ENCODE measurements around the gene MAP2. TPM values are rescaled to one million over a fixed set of nuclear protein-coding genes. Genes with fewer than 3 reads are reported as not detected.
A peak's percentile ranks its signal among the peaks of the same experiment; 100 is the strongest.

The MAP2 gene
- total RNA-seq, 1 donor from 2014 or later: not detected

- no peaks in the 10 kb centered on the region for H3K27me3 Mint-ChIP-seq (ENCODE audit: insufficient read depth)
- H3K36me3 Mint-ChIP-seq (ENCODE audit: low read depth): no peaks in the 10 kb centered on the region
- H3K4me1 Mint-ChIP-seq (ENCODE audit: low read depth): no peaks in the 10 kb centered on the region
- H3K9me3 Mint-ChIP-seq: no peaks in the 10 kb centered on the region
- DNase-seq (ENCODE audit: low spot score): no peak
- intact Hi-C loops (cut with micrococcal nuclease): no loop called here
- no peak overlapping the region for H3K27ac Mint-ChIP-seq
- H3K4me3 Mint-ChIP-seq: no peak overlapping the region
Observed at GRCh38 chr2:209499069-209499468, 75.2 kb downstream of the MAP2 start.

GRCh38 chr2:209501579-209501978, 77.7 kb downstream of the MAP2 start:
- H3K27ac Mint-ChIP-seq: no peak overlapping the region
- intact Hi-C loops (cut with micrococcal nuclease): no loop called here
- H3K4me1 Mint-ChIP-seq (ENCODE audit: low read depth): no peaks in the 10 kb centered on the region
- no peak overlapping the region for H3K4me3 Mint-ChIP-seq
- H3K36me3 Mint-ChIP-seq (ENCODE audit: low read depth): no peaks in the 10 kb centered on the region
- no peaks in the 10 kb centered on the region for H3K9me3 Mint-ChIP-seq
- no peaks in the 10 kb centered on the region for H3K27me3 Mint-ChIP-seq (ENCODE audit: insufficient read depth)
- DNase-seq (ENCODE audit: low spot score): no peak

- no peak overlapping the region for H3K4me3 Mint-ChIP-seq
- no peaks in the 10 kb centered on the region for H3K9me3 Mint-ChIP-seq
- DNase-seq (ENCODE audit: low spot score): no peak
- no peaks in the 10 kb centered on the region for H3K4me1 Mint-ChIP-seq (ENCODE audit: low read depth)
- intact Hi-C loops (cut with micrococcal nuclease): no loop called here
- peaks cover 1% of the 10 kb centered on the region for H3K27me3 Mint-ChIP-seq (ENCODE audit: insufficient read depth)
- H3K27ac Mint-ChIP-seq: no peak overlapping the region
- no peaks in the 10 kb centered on the region for H3K36me3 Mint-ChIP-seq (ENCODE audit: low read depth)
Observed at GRCh38 chr2:209505410-209505809, 81.6 kb downstream of the MAP2 start.

GRCh38 chr2:209508255-209508654, 84.4 kb downstream of the MAP2 start:
- no peak overlapping the region for H3K27ac Mint-ChIP-seq
- no peaks in the 10 kb centered on the region for H3K4me1 Mint-ChIP-seq (ENCODE audit: low read depth)
- H3K4me3 Mint-ChIP-seq: no peak overlapping the region
- intact Hi-C loops (cut with micrococcal nuclease): no loop called here
- H3K36me3 Mint-ChIP-seq (ENCODE audit: low read depth): no peaks in the 10 kb centered on the region
- DNase-seq (ENCODE audit: low spot score): no peak
- H3K9me3 Mint-ChIP-seq: no peaks in the 10 kb centered on the region
- H3K27me3 Mint-ChIP-seq (ENCODE audit: insufficient read depth): peaks cover 1% of the 10 kb centered on the region

- DNase-seq (ENCODE audit: low spot score): no peak
- H3K27me3 Mint-ChIP-seq (ENCODE audit: insufficient read depth): peaks cover 1% of the 10 kb centered on the region
- no peak overlapping the region for H3K4me3 Mint-ChIP-seq
- intact Hi-C loops (cut with micrococcal nuclease): no loop called here
- H3K9me3 Mint-ChIP-seq: no peaks in the 10 kb centered on the region
- no peak overlapping the region for H3K27ac Mint-ChIP-seq
- no peaks in the 10 kb centered on the region for H3K4me1 Mint-ChIP-seq (ENCODE audit: low read depth)
- no peaks in the 10 kb centered on the region for H3K36me3 Mint-ChIP-seq (ENCODE audit: low read depth)
Observed at GRCh38 chr2:209511637-209512036, 87.8 kb downstream of the MAP2 start.

- no peak for DNase-seq (ENCODE audit: low spot score)
- H3K4me1 Mint-ChIP-seq (ENCODE audit: low read depth): no peaks in the 10 kb centered on the region
- H3K9me3 Mint-ChIP-seq: no peaks in the 10 kb centered on the region
- H3K36me3 Mint-ChIP-seq (ENCODE audit: low read depth): no peaks in the 10 kb centered on the region
- H3K4me3 Mint-ChIP-seq: no peak overlapping the region
- intact Hi-C loops (cut with micrococcal nuclease): no loop called here
- H3K27ac Mint-ChIP-seq: no peak overlapping the region
- no peaks in the 10 kb centered on the region for H3K27me3 Mint-ChIP-seq (ENCODE audit: insufficient read depth)
Observed at GRCh38 chr2:209512971-209513370, 89.1 kb downstream of the MAP2 start.

- H3K27ac Mint-ChIP-seq: no peak overlapping the region
- H3K9me3 Mint-ChIP-seq: no peaks in the 10 kb centered on the region
- H3K4me1 Mint-ChIP-seq (ENCODE audit: low read depth): no peaks in the 10 kb centered on the region
- no peaks in the 10 kb centered on the region for H3K36me3 Mint-ChIP-seq (ENCODE audit: low read depth)
- H3K4me3 Mint-ChIP-seq: no peak overlapping the region
- DNase-seq (ENCODE audit: low spot score): no peak
- H3K27me3 Mint-ChIP-seq (ENCODE audit: insufficient read depth): no peaks in the 10 kb centered on the region
- intact Hi-C loops (cut with micrococcal nuclease): no loop called here
Observed at GRCh38 chr2:209517436-209517835, 93.6 kb downstream of the MAP2 start.

GRCh38 chr2:209519271-209519670, 95.4 kb downstream of the MAP2 start:
- no peak overlapping the region for H3K4me3 Mint-ChIP-seq
- intact Hi-C loops (cut with micrococcal nuclease): no loop called here
- H3K27ac Mint-ChIP-seq: no peak overlapping the region
- no peaks in the 10 kb centered on the region for H3K27me3 Mint-ChIP-seq (ENCODE audit: insufficient read depth)
- no peak for DNase-seq (ENCODE audit: low spot score)
- no peaks in the 10 kb centered on the region for H3K4me1 Mint-ChIP-seq (ENCODE audit: low read depth)
- H3K36me3 Mint-ChIP-seq (ENCODE audit: low read depth): no peaks in the 10 kb centered on the region
- H3K9me3 Mint-ChIP-seq: no peaks in the 10 kb centered on the region

- no peak for DNase-seq (ENCODE audit: low spot score)
- intact Hi-C loops (cut with micrococcal nuclease): no loop called here
- Mint-ChIP-seq H3K4me3 (no peak overlapping the region), H3K27ac (no peak overlapping the region), H3K27me3 (ENCODE audit: insufficient read depth) (no peaks in the 10 kb centered on the region), H3K9me3 (no peaks in the 10 kb centered on the region), H3K36me3 (ENCODE audit: low read depth) (no peaks in the 10 kb centered on the region), H3K4me1 (ENCODE audit: low read depth) (no peaks in the 10 kb centered on the region)
Observed at GRCh38 chr2:209519906-209520305, 96.1 kb downstream of the MAP2 start.

GRCh38 chr2:209523041-209523740, 99.3 kb downstream of the MAP2 start:
- no peak overlapping the region for H3K4me3 Mint-ChIP-seq

GRCh38 chr2:209523867-209524266, 100.0 kb downstream of the MAP2 start:
- Mint-ChIP-seq H3K36me3 (ENCODE audit: low read depth) (no peaks in the 10 kb centered on the region), H3K27ac (no peak overlapping the region), H3K27me3 (ENCODE audit: insufficient read depth) (no peaks in the 10 kb centered on the region), H3K4me1 (ENCODE audit: low read depth) (peaks cover 15% of the 10 kb centered on the region), H3K9me3 (no peaks in the 10 kb centered on the region), H3K4me3 (no peak overlapping the region)
- no peak for DNase-seq (ENCODE audit: low spot score)
- intact Hi-C loops (cut with micrococcal nuclease): no loop called here

More at GRCh38 chr2:209523041-209523740, 99.3 kb downstream of the MAP2 start:
- H3K27ac Mint-ChIP-seq: no peak overlapping the region
- H3K4me1 Mint-ChIP-seq (ENCODE audit: low read depth): peaks cover 15% of the 10 kb centered on the region
- H3K27me3 Mint-ChIP-seq (ENCODE audit: insufficient read depth): no peaks in the 10 kb centered on the region
- H3K9me3 Mint-ChIP-seq: no peaks in the 10 kb centered on the region
- intact Hi-C loops (cut with micrococcal nuclease): no loop called here
- H3K36me3 Mint-ChIP-seq (ENCODE audit: low read depth): no peaks in the 10 kb centered on the region
- no peak for DNase-seq (ENCODE audit: low spot score)

- H3K27ac Mint-ChIP-seq: no peak overlapping the region
- H3K9me3 Mint-ChIP-seq: no peaks in the 10 kb centered on the region
- H3K4me1 Mint-ChIP-seq (ENCODE audit: low read depth): peaks cover 15% of the 10 kb centered on the region
- H3K36me3 Mint-ChIP-seq (ENCODE audit: low read depth): no peaks in the 10 kb centered on the region
- H3K27me3 Mint-ChIP-seq (ENCODE audit: insufficient read depth): no peaks in the 10 kb centered on the region
- no peak for DNase-seq (ENCODE audit: low spot score)
- intact Hi-C loops (cut with micrococcal nuclease): no loop called here
- H3K4me3 Mint-ChIP-seq: no peak overlapping the region
Observed at GRCh38 chr2:209525331-209525730, 101.5 kb downstream of the MAP2 start.

GRCh38 chr2:209525834-209526281, 102.0 kb downstream of the MAP2 start:
- no peaks in the 10 kb centered on the region for H3K9me3 Mint-ChIP-seq
- H3K27ac Mint-ChIP-seq: peak overlapping the region; percentile 61
- no peaks in the 10 kb centered on the region for H3K36me3 Mint-ChIP-seq (ENCODE audit: low read depth)
- intact Hi-C loops (cut with micrococcal nuclease): no loop called here
- DNase-seq (ENCODE audit: low spot score): no peak
- H3K4me1 Mint-ChIP-seq (ENCODE audit: low read depth): peaks cover 15% of the 10 kb centered on the region
- peak overlapping the region; percentile 35 for H3K4me3 Mint-ChIP-seq
- H3K27me3 Mint-ChIP-seq (ENCODE audit: insufficient read depth): no peaks in the 10 kb centered on the region

GRCh38 chr2:209526561-209526960, 102.7 kb downstream of the MAP2 start:
- DNase-seq (ENCODE audit: low spot score): no peak
- H3K4me1 Mint-ChIP-seq (ENCODE audit: low read depth): peaks cover 15% of the 10 kb centered on the region
- no peaks in the 10 kb centered on the region for H3K9me3 Mint-ChIP-seq
- no peak overlapping the region for H3K27ac Mint-ChIP-seq
- intact Hi-C loops (cut with micrococcal nuclease): no loop called here
- no peak overlapping the region for H3K4me3 Mint-ChIP-seq
- no peaks in the 10 kb centered on the region for H3K36me3 Mint-ChIP-seq (ENCODE audit: low read depth)
- no peaks in the 10 kb centered on the region for H3K27me3 Mint-ChIP-seq (ENCODE audit: insufficient read depth)
